Neural progenitor cell (in vitro differentiated cells): ENCODE measurements around the gene NEURL1. TPM values are rescaled to one million over a fixed set of nuclear protein-coding genes. Genes with fewer than 3 reads are reported as not detected.

Experiments used
- DNase-seq: peaks from one replicate; pipeline ENCODE4 v3.0.0-alpha.2; 2016; ENCODE audit warnings: low spot score
- H2AFZ ChIP-seq: fragments of 200-600 bp; sonication (generic); replicated peaks from 2 replicates; pipeline ENCODE4 v1.6.1; 2016; ENCODE audit warnings: antibody characterized with exemption
- H3F3A ChIP-seq: fragments of 200-600 bp; sonication (generic); 2 replicates; pipeline ENCODE4 v1.6.1; 2016; ENCODE audit warnings: antibody characterized with exemption, low read depth
- H3K27ac ChIP-seq: fragments of 200-600 bp; sonication (generic); 2 replicates; pipeline ENCODE4 v1.5.1; 2016; ENCODE audit warnings: mild to moderate bottlenecking
- H3K27me3 ChIP-seq: fragments of 200-600 bp; sonication (generic); 2 replicates; pipeline ENCODE4 v1.6.1; 2016; ENCODE audit warnings: mild to moderate bottlenecking, moderate library complexity
- H3K36me3 ChIP-seq: fragments of 200-600 bp; sonication (generic); 2 replicates; pipeline ENCODE4 v1.5.1; 2016
- H3K4me1 ChIP-seq: fragments of 200-600 bp; sonication (generic); 2 replicates; pipeline ENCODE4 v1.6.1; 2016; ENCODE audit warnings: mixed run types
- H3K4me2 ChIP-seq: fragments of 200-600 bp; sonication (generic); 2 replicates; pipeline ENCODE4 v1.6.1; 2016
- H3K4me3 ChIP-seq: fragments of 200-600 bp; sonication (generic); 2 replicates; pipeline ENCODE4 v1.5.1; 2016
- H3K79me2 ChIP-seq: fragments of 200-600 bp; sonication (generic); 2 replicates; pipeline ENCODE4 v1.6.1; 2016; ENCODE audit warnings: low read depth
- H3K9ac ChIP-seq: fragments of 200-600 bp; sonication (generic); 2 replicates; pipeline ENCODE4 v1.6.1; 2016
- H3K9me3 ChIP-seq: fragments of 200-600 bp; sonication (generic); 2 replicates; pipeline ENCODE4 v1.5.1; 2016; ENCODE audit warnings: low read depth
- H4K20me1 ChIP-seq: fragments of 200-600 bp; sonication (generic); 2 replicates; pipeline ENCODE4 v1.6.1; 2016; ENCODE audit warnings: low read depth
- H3K27ac Mint-ChIP-seq: 3 replicates; pipeline ENCODE4 v1.8.0; 2021; ENCODE audit warnings: mixed read lengths
- H3K27me3 Mint-ChIP-seq: 2 replicates; pipeline ENCODE4 v1.8.0; 2022; ENCODE audit warnings: low read depth, mild to moderate bottlenecking, inconsistent platforms, moderate library complexity, mixed read lengths; ENCODE audit not compliant: insufficient read depth
- H3K36me3 Mint-ChIP-seq: 3 replicates; pipeline ENCODE4 v1.8.0; 2021; ENCODE audit warnings: mixed read lengths
- H3K4me1 Mint-ChIP-seq: 3 replicates; pipeline ENCODE4 v1.8.0; 2021; ENCODE audit warnings: mixed read lengths
- H3K4me3 Mint-ChIP-seq: 3 replicates; pipeline ENCODE4 v1.8.0; 2021; ENCODE audit warnings: mild to moderate bottlenecking, moderate library complexity, mixed read lengths
- H3K9me3 Mint-ChIP-seq: 3 replicates; pipeline ENCODE4 v1.8.0; 2020; ENCODE audit warnings: mixed read lengths
- CTCF ChIP-seq: fragments of 200-600 bp; sonication (generic); IDR thresholded peaks from 2 replicates; pipeline ENCODE4 v1.5.1; 2017; ENCODE audit warnings: antibody characterized with exemption, mild to moderate bottlenecking
- EZH2 ChIP-seq: fragments of 200-600 bp; sonication (generic); IDR thresholded peaks from 2 replicates; pipeline ENCODE4 v1.6.1; 2017; ENCODE audit warnings: antibody characterized with exemption, mild to moderate bottlenecking, moderate library complexity
- EZH2phosphoT487 ChIP-seq: fragments of 200-600 bp; sonication (generic); IDR thresholded peaks from 2 replicates; pipeline ENCODE4 v1.6.1; 2017; ENCODE audit warnings: antibody characterized with exemption
- total RNA-seq: library from RNA; depleted of rRNA; stranded (reverse); fragments of >200 nt; gene quantifications from 2 replicates; pipeline ENCODE4 v1.2.3, GENCODE V29; 2015; ENCODE audit warnings: low replicate concordance

The NEURL1 gene
- total RNA-seq, 1 donor from 2014 or later = 0.06 TPM

DNA sequence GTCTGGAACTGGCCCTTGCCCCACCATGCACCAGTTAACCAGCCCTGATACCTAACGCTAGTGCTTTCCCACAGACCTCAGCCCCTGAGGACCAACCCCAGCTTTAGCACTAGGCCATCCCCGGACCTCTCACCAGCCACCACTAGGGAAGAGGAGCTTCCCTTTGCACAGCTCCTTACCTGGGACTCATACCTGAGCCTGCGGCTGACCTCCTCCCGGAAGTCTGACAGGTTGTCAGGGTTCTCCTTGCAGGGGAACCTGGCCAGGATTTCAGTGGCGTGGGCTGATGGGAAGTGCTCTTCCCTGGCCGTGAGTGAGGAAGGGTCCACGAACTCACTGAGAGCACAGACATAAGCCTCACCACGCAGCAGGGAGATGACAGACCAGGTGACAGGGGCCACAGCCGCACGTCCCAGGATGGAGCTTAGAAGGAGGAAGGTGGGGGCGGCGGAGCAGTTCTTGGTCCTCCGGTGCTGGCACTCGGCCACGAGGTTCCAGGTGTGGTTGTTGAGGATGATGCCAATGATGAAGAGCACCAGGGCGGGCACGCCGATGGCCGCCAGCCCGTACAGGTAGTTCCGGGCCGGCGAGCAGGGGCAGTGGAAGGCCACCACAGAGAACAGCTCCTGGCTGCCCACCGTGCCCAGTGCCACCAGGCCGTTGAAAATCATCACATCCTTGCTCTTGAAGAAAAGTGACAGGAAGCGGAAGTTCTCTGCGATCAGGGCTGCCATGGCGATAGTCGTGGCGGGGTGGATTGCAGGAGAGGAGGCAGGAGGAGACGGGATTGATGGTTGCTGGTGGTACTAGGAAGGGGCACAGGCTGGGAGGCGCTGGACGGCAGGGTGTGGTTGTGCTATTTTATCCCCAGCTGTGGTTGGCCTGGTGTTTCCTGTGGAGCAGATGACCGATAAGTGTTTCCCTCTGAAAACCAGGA lies 44.0 kb upstream of the NEURL1 start:
- H3K4me3 ChIP-seq = no peak overlapping the region
- peaks cover 3% of the 10 kb centered on the region for H3K4me1 ChIP-seq
- no peak overlapping the region for H3K9ac ChIP-seq
- Mint-ChIP-seq H3K9me3 (no peaks in the 10 kb centered on the region), H3K27ac (peak overlapping the region; percentile 84), H3K4me3 (peak overlapping the region; percentile 36), H3K4me1 (no peaks in the 10 kb centered on the region), H3K27me3 (peaks cover 12% of the 10 kb centered on the region), H3K36me3 (peaks cover 13% of the 10 kb centered on the region)
- H3K27ac ChIP-seq = no peak overlapping the region
- H3K36me3 ChIP-seq = no peaks in the 10 kb centered on the region
- no peak overlapping the region for H3K4me2 ChIP-seq
- H2AFZ ChIP-seq = no peak overlapping the region
- no peaks in the 10 kb centered on the region for H3F3A ChIP-seq
- no peak for DNase-seq
- no peaks in the 10 kb centered on the region for H3K9me3 ChIP-seq
- no peak for TF ChIP-seq EZH2phosphoT487
- TF ChIP-seq CTCF = no peak
- TF ChIP-seq EZH2 = no peak
- no peaks in the 10 kb centered on the region for H3K79me2 ChIP-seq
- H4K20me1 ChIP-seq = no peaks in the 10 kb centered on the region
- no peaks in the 10 kb centered on the region for H3K27me3 ChIP-seq

DNA sequence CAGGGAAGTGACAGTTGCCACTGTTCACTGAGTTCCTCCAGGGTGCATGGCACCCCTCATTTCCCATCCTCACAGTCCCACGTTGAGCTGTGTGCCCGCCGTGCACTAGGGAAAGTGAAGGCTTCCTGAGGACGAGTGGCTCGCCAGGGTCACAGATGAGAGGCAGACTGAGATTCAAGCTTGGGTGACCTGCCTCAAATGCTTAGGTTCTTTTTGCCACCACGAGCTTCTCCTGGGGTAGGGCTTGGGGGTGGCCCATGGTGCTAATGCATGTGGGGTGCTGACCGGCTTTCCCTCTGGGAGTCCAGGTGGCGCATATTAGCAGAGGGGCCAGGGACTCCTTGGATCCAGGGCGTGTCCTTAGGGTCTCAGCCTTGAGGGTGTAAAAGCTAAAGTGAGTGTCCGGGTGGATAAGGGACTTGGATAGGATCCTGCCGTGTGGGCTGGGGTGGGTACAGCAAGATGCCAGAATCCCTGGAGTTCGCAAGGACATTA lies 43.3 kb upstream of the NEURL1 start:
- Histone ChIP-seq H3F3A (no peaks in the 10 kb centered on the region), H3K4me2 (no peak overlapping the region), H4K20me1 (no peaks in the 10 kb centered on the region), H2AFZ (no peak overlapping the region), H3K79me2 (no peaks in the 10 kb centered on the region), H3K4me1 (peaks cover 3% of the 10 kb centered on the region), H3K27me3 (no peaks in the 10 kb centered on the region), H3K9me3 (no peaks in the 10 kb centered on the region), H3K4me3 (no peak overlapping the region), H3K36me3 (no peaks in the 10 kb centered on the region), H3K9ac (no peak overlapping the region), H3K27ac (no peak overlapping the region)
- H3K4me3 Mint-ChIP-seq = no peak overlapping the region
- no peaks in the 10 kb centered on the region for H3K4me1 Mint-ChIP-seq
- H3K27me3 Mint-ChIP-seq = peaks cover 12% of the 10 kb centered on the region
- DNase-seq = no peak
- peak overlapping the region; percentile 84 for H3K27ac Mint-ChIP-seq
- peaks cover 9% of the 10 kb centered on the region for H3K36me3 Mint-ChIP-seq
- H3K9me3 Mint-ChIP-seq = no peaks in the 10 kb centered on the region
- TF ChIP-seq EZH2phosphoT487 (no peak), CTCF (no peak), EZH2 (no peak)

DNA sequence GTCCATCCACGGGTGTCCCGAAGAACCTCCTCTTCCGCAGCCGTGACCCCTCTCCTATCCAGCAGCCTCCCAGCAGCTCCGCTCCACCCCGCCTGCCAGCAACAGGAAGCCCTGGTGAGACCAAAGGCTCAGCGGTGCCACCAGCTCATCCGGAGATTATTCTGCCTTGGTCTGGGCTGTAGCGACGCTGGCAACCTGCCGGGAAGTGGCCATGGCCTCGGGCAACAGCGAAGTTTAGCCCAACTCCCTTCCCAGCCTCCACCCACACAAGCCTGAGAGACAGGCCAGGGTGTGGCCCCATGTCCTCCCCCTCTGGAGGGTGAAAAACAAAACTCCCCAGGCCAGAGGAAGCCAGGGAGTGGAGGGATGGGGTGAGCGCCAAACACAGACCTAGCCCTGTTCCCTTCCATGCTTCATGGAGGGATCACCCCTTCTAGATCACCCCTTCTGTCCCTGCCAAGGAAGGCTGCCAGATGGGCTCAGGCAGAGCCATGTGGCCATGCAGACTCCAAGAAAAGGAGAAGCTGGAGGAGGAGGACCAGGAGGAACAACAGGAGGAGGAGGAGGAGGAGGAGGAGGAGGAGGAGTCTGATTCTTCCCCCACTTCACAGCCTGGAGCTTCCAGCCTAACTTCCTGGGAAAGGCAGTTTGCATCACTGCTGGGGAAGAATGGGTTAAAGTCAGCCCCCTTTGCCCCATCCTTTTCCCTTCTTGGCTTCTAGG lies 42.3 kb upstream of the NEURL1 start:
- Histone ChIP-seq H3F3A (no peaks in the 10 kb centered on the region), H3K4me2 (peak overlapping the region; percentile 73), H3K4me1 (peaks cover 3% of the 10 kb centered on the region), H3K4me3 (no peak overlapping the region), H4K20me1 (no peaks in the 10 kb centered on the region), H2AFZ (peak overlapping the region; percentile 61), H3K36me3 (no peaks in the 10 kb centered on the region), H3K27me3 (no peaks in the 10 kb centered on the region), H3K9me3 (no peaks in the 10 kb centered on the region), H3K9ac (no peak overlapping the region), H3K27ac (no peak overlapping the region), H3K79me2 (no peaks in the 10 kb centered on the region)
- H3K4me3 Mint-ChIP-seq = no peak overlapping the region
- H3K27ac Mint-ChIP-seq = peak overlapping the region; percentile 74
- no peaks in the 10 kb centered on the region for H3K9me3 Mint-ChIP-seq
- TF ChIP-seq EZH2 = no peak
- TF ChIP-seq CTCF = no peak
- TF ChIP-seq EZH2phosphoT487 = no peak
- peaks cover 12% of the 10 kb centered on the region for H3K27me3 Mint-ChIP-seq
- no peak for DNase-seq
- peaks cover 9% of the 10 kb centered on the region for H3K36me3 Mint-ChIP-seq
- H3K4me1 Mint-ChIP-seq = no peaks in the 10 kb centered on the region
